ENCODE measurements around the gene SLC35F1. TPM values are rescaled to one million over a fixed set of nuclear protein-coding genes. Genes with fewer than 3 reads are reported as not detected.

Gene SLC35F1
- total and polyA plus RNA-seq, 9 of the 15 experiments (the other 6 are each of a cell fraction or from before 2014, with no cell fraction given): 0.03 to 0.06 TPM; not detected in 7

DNA sequence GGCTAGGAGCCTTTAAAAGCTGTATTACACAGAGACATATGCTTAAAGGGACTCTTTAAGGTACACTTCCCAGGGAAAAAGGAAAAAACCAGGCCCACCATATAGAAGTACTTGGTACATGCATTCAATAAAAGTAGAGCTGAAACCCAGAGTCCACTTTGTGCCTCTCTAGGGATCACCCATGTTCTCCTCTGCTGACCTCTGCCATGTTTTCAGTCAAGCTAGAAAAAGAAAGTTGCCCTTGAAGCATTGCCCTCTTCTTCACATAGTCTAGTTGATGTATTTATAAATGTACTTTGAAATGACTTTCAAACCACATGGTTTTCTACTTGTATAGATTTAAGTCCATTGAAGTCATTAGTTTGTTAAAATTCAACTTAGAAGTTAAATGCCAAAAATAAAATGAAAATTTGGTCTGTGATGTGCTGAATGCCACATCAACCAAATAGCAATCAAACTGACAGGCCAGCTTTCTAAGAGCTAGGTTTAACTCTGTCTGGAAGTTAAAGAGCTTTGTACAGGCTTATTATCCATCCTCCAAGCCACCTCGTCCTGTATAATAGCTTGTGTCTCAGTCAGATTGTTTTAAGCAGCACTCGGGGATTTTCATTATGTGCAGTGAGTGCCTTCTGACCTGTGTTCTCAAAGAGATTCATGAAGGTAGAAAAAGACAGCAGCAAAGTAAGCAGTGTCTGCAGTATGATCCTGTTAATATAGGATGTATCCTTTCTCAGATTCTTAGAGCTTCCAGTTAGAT is 402.5 kb downstream of the SLC35F1 start:
- Histone ChIP-seq H3K79me2 (ENCODE audit: control insufficient read depth, insufficient read depth, low read length) (no peaks in the 10 kb centered on the region), H3K4me3 (no peak overlapping the region), H3K27me3 (ENCODE audit: control insufficient read depth in 2 of 2, insufficient read depth in 2 of 2, low read length in 2 of 2) (peaks cover 2 to 9% of the 10 kb centered on the region in 2 experiments; a peak in 3 of 5 replicates), H3K9ac (ENCODE audit: insufficient read depth in 1 of 2, low read depth in 2 of 2, low read length in 2 of 2) (no peak overlapping the region), H3K9me1 (ENCODE audit: control insufficient read depth, insufficient read depth, low read length) (no peaks in the 10 kb centered on the region), H4K20me1 (replicated peaks; ENCODE audit: control insufficient read depth, insufficient read depth, low read length) (no peaks in the 10 kb centered on the region), H3K36me3 (ENCODE audit: control insufficient read depth, insufficient read depth, low read length) (no peaks in the 10 kb centered on the region), H3K4me1 (replicated peaks in 1 of 2; ENCODE audit: control insufficient read depth in 2 of 2, insufficient read depth in 2 of 2, low read length in 2 of 2) (no peaks in the 10 kb centered on the region), H3K27ac (ENCODE audit: extremely low read depth, low read depth, low read length) (no peak overlapping the region), H3K4me2 (ENCODE audit: insufficient read depth, low read length) (no peak overlapping the region), H3K9me3 (replicated peaks; ENCODE audit: control insufficient read depth, insufficient read depth, low read depth, low read length) (no peaks in the 10 kb centered on the region), H2AFZ (ENCODE audit: low read depth, low read length) (no peak overlapping the region)
- TF ChIP-seq, protein P1, sequence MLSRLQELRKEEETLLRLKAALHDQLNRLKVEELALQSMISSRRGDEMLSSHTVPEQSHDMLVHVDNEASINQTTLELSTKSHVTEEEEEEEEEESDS (CRISPR knock-in tag; IDR thresholded peaks at IDR 0.05): no peak
- no peak for TF ChIP-seq E2F5 (CRISPR knock-in tag; IDR thresholded peaks at IDR 0.05)
- no peak for TF ChIP-seq MAZ (CRISPR knock-in tag; conservative IDR thresholded peaks at IDR 0.05 in 1 of 2, IDR thresholded peaks at IDR 0.05 in 1 of 2)
- TF ChIP-seq MCM7 (IDR thresholded peaks at IDR 0.05): no peak
- TF ChIP-seq, protein P2, sequence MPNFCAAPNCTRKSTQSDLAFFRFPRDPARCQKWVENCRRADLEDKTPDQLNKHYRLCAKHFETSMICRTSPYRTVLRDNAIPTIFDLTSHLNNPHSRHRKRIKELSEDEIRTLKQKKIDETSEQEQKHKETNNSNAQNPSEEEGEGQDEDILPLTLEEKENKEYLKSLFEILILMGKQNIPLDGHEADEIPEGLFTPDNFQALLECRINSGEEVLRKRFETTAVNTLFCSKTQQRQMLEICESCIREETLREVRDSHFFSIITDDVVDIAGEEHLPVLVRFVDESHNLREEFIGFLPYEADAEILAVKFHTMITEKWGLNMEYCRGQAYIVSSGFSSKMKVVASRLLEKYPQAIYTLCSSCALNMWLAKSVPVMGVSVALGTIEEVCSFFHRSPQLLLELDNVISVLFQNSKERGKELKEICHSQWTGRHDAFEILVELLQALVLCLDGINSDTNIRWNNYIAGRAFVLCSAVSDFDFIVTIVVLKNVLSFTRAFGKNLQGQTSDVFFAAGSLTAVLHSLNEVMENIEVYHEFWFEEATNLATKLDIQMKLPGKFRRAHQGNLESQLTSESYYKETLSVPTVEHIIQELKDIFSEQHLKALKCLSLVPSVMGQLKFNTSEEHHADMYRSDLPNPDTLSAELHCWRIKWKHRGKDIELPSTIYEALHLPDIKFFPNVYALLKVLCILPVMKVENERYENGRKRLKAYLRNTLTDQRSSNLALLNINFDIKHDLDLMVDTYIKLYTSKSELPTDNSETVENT (CRISPR knock-in tag; IDR thresholded peaks at IDR 0.05): no peak
- POLR2A ChIA-PET: no interaction called here
- ATAC-seq: no peak
- no TSS peak for BruUV-seq (replicated peaks)
- no peak for DNase-seq (ENCODE audit: extremely low read depth in 1 of 4, low spot score in 3 of 4)
- CTCF ChIA-PET (ENCODE audit: low intra/inter-chr PET ratio): no interaction called here
- in situ Hi-C loops (cut with MboI) (no loop called here), intact Hi-C loops (cut with micrococcal nuclease) (no loop called here)
- FAIRE-seq: no peak
- 0% methylated on average over 2 of the region's 2 CpGs for WGBS (ENCODE audit: insufficient coverage, low coverage, missing lambda C conversion rate)
